CD4-positive, alpha-beta memory T cell (primary cell): ENCODE data around the gene SPATA16. TPM values are rescaled to one million over a fixed set of nuclear protein-coding genes. Genes with fewer than 3 reads are reported as not detected.

Source experiments
- CTCF ChIA-PET: fragments of 350-600 bp; sonication (Branson Sonifier 250); formaldehyde crosslinking; loops from one replicate; lab custom pipeline; 2021; ENCODE audit warnings: inconsistent platforms; ENCODE audit not compliant: partially characterized antibody; lab: Charles Lee
- POLR2A ChIA-PET: fragments of 350-600 bp; sonication (Branson Sonifier 250); formaldehyde crosslinking; loops from one replicate; lab custom pipeline; 2021; ENCODE audit not compliant: partially characterized antibody; lab: Charles Lee
- DNase-seq, 5 donors: peaks; one replicate each; pipeline versions ENCODE4 v3.0.0 to v3.0.0-alpha.2; 2020 to 2022; ENCODE audit warnings: mixed read lengths in 1 of 5
- H3K27ac ChIP-seq: one replicate; pipeline ENCODE4 v1.7.0; 2013; ENCODE audit warnings: low read depth, low read length
- H3K27me3 ChIP-seq: 2 replicates; pipeline ENCODE4 v1.7.0; 2013; ENCODE audit warnings: mild to moderate bottlenecking, low read length, moderate library complexity; ENCODE audit not compliant: insufficient read depth
- H3K36me3 ChIP-seq: 2 replicates; pipeline ENCODE4 v1.7.0; 2013; ENCODE audit warnings: mild to moderate bottlenecking, low read length, moderate library complexity; ENCODE audit not compliant: insufficient read depth
- H3K4me1 ChIP-seq: 2 replicates; pipeline ENCODE4 v1.7.0; 2013; ENCODE audit warnings: mild to moderate bottlenecking, low read length, moderate library complexity; ENCODE audit not compliant: insufficient read depth
- H3K4me3 ChIP-seq, 2 donors: one replicate each; pipeline ENCODE4 v1.7.0; 2013; ENCODE audit warnings: low read length in 2 of 2, mild to moderate bottlenecking in 1 of 2
- H3K9me3 ChIP-seq, 2 donors: one replicate each; pipeline ENCODE4 v1.7.0; 2013; ENCODE audit warnings: low read length in 2 of 2, control low read depth in 1 of 2; ENCODE audit not compliant: control insufficient read depth in 1 of 2
- H3K27ac Mint-ChIP-seq, 7 donors: one replicate each; pipeline ENCODE4 v1.8.0; 2020 to 2021; ENCODE audit warnings: mixed read lengths in 7 of 7, mild to moderate bottlenecking in 6 of 7, inconsistent platforms in 3 of 7, moderate library complexity in 3 of 7
- H3K27me3 Mint-ChIP-seq, 2 donors: one replicate each; pipeline ENCODE4 v1.8.0; 2020 to 2021; ENCODE audit warnings: mixed read lengths in 2 of 2
- H3K36me3 Mint-ChIP-seq, 2 donors: one replicate each; pipeline ENCODE4 v1.8.0; 2020 to 2021; ENCODE audit warnings: mixed read lengths in 2 of 2, inconsistent platforms in 1 of 2, mild to moderate bottlenecking in 1 of 2
- H3K4me1 Mint-ChIP-seq, 4 donors: one replicate each; pipeline ENCODE4 v1.8.0; 2020 to 2021; ENCODE audit warnings: mixed read lengths in 4 of 4, mild to moderate bottlenecking in 1 of 4
- H3K4me3 Mint-ChIP-seq, 8 donors: one replicate each; pipeline ENCODE4 v1.8.0; 2020 to 2021; ENCODE audit warnings: mixed read lengths in 8 of 8, mild to moderate bottlenecking in 7 of 8, moderate library complexity in 6 of 8, inconsistent platforms in 3 of 8
- H3K9me3 Mint-ChIP-seq, 8 donors: one replicate each; pipeline ENCODE4 v1.8.0; 2020 to 2021; ENCODE audit warnings: mixed read lengths in 8 of 8, mild to moderate bottlenecking in 5 of 8, inconsistent platforms in 3 of 8, moderate library complexity in 1 of 8
- intact Hi-C: fragments of 100-400 bp; cut with micrococcal nuclease; formaldehyde crosslinking; loops from one replicate; pipeline ENCODE4 v1.15.1; 2023
- polyA plus RNA-seq, 2 donors: library from polyadenylated mRNA; unstranded; fragments of 300-500 nt; fragmentation: Illumina TruSeq; gene quantifications; one replicate each; pipeline ENCODE4 v1.2.3, GENCODE V29; 2021
- total RNA-seq, 2 experiments: library from RNA; stranded (reverse); gene quantifications; one replicate each; pipeline ENCODE4 v1.2.3, GENCODE V29; 2021

Gene SPATA16
- total and polyA plus RNA-seq, 4 experiments from 2014 or later: not detected

GRCh38 chr3:173006006-173006405 lies 135.0 kb downstream of the SPATA16 start:
- H3K27ac ChIP-seq: no peak overlapping the region

GRCh38 chr3:173004681-173005080 lies 136.4 kb downstream of the SPATA16 start:
- Histone ChIP-seq H3K4me3 (no peak overlapping the region), H3K27ac (no peak overlapping the region), H3K27me3 (no peaks in the 10 kb centered on the region), H3K36me3 (no peaks in the 10 kb centered on the region), H3K9me3 (no peaks in the 10 kb centered on the region), H3K4me1 (no peaks in the 10 kb centered on the region)
- H3K36me3 Mint-ChIP-seq: no peaks in the 10 kb centered on the region
- POLR2A ChIA-PET: no interaction called here
- no peak overlapping the region for H3K27ac Mint-ChIP-seq
- CTCF ChIA-PET: no interaction called here
- H3K4me3 Mint-ChIP-seq: no peak overlapping the region
- H3K4me1 Mint-ChIP-seq: no peaks in the 10 kb centered on the region
- H3K27me3 Mint-ChIP-seq: no peaks in the 10 kb centered on the region
- DNase-seq: no peak
- H3K9me3 Mint-ChIP-seq: peaks cover 0 to 10% (median 2%) of the 10 kb centered on the region in 8 donors
- intact Hi-C loops: no loop called here

More at GRCh38 chr3:173006006-173006405, 135.0 kb downstream of the SPATA16 start:
- Histone ChIP-seq H3K27me3 (no peaks in the 10 kb centered on the region), H3K4me3 (no peak overlapping the region), H3K9me3 (no peaks in the 10 kb centered on the region), H3K4me1 (no peaks in the 10 kb centered on the region), H3K36me3 (no peaks in the 10 kb centered on the region)
- ChIA-PET CTCF (no interaction called here), POLR2A (no interaction called here)
- H3K4me1 Mint-ChIP-seq: no peaks in the 10 kb centered on the region
- no peak for DNase-seq
- no peaks in the 10 kb centered on the region for H3K36me3 Mint-ChIP-seq
- no peak overlapping the region for H3K27ac Mint-ChIP-seq
- no peaks in the 10 kb centered on the region for H3K27me3 Mint-ChIP-seq
- intact Hi-C loops: no loop called here
- no peak overlapping the region for H3K4me3 Mint-ChIP-seq
- H3K9me3 Mint-ChIP-seq: peaks cover 0 to 10% (median under 1%) of the 10 kb centered on the region in 8 donors

- Mint-ChIP-seq H3K27ac (no peak overlapping the region), H3K4me1 (no peaks in the 10 kb centered on the region), H3K4me3 (no peak overlapping the region), H3K27me3 (no peaks in the 10 kb centered on the region), H3K36me3 (no peaks in the 10 kb centered on the region), H3K9me3 (peaks cover 0 to 10% (median under 1%) of the 10 kb centered on the region in 8 donors)
- no peaks in the 10 kb centered on the region for H3K36me3 ChIP-seq
- H3K4me3 ChIP-seq: no peak overlapping the region
- CTCF ChIA-PET: no interaction called here
- intact Hi-C loops: no loop called here
- POLR2A ChIA-PET: no interaction called here
- no peaks in the 10 kb centered on the region for H3K9me3 ChIP-seq
- H3K4me1 ChIP-seq: no peaks in the 10 kb centered on the region
- H3K27ac ChIP-seq: no peak overlapping the region
- no peak for DNase-seq
- no peaks in the 10 kb centered on the region for H3K27me3 ChIP-seq
These were observed 137.1 kb downstream of the SPATA16 start for GRCh38 chr3:173003956-173004355.

- Mint-ChIP-seq H3K4me1 (no peaks in the 10 kb centered on the region), H3K4me3 (no peak overlapping the region), H3K9me3 (peaks cover 0 to 10% (median 0%) of the 10 kb centered on the region in 8 donors), H3K36me3 (no peaks in the 10 kb centered on the region), H3K27me3 (no peaks in the 10 kb centered on the region), H3K27ac (no peak overlapping the region)
- no peaks in the 10 kb centered on the region for H3K9me3 ChIP-seq
- no peaks in the 10 kb centered on the region for H3K36me3 ChIP-seq
- ChIA-PET POLR2A (no interaction called here), CTCF (no interaction called here)
- no peak overlapping the region for H3K4me3 ChIP-seq
- no peaks in the 10 kb centered on the region for H3K27me3 ChIP-seq
- H3K27ac ChIP-seq: no peak overlapping the region
- no peaks in the 10 kb centered on the region for H3K4me1 ChIP-seq
- DNase-seq: no peak
- intact Hi-C loops: no loop called here
These were observed 137.6 kb downstream of the SPATA16 start for GRCh38 chr3:173003471-173003870.

GRCh38 chr3:173001622-173002021 lies 139.4 kb downstream of the SPATA16 start:
- H3K27me3 ChIP-seq: no peaks in the 10 kb centered on the region
- no peaks in the 10 kb centered on the region for H3K36me3 Mint-ChIP-seq
- intact Hi-C loops: no loop called here
- H3K27me3 Mint-ChIP-seq: no peaks in the 10 kb centered on the region
- peaks cover 0 to 10% (median 0%) of the 10 kb centered on the region in 8 donors for H3K9me3 Mint-ChIP-seq
- no peak overlapping the region for H3K4me3 Mint-ChIP-seq
- no peaks in the 10 kb centered on the region for H3K4me1 ChIP-seq
- ChIA-PET POLR2A (no interaction called here), CTCF (no interaction called here)
- no peaks in the 10 kb centered on the region for H3K4me1 Mint-ChIP-seq
- no peak overlapping the region for H3K27ac Mint-ChIP-seq
- no peak overlapping the region for H3K4me3 ChIP-seq
- H3K9me3 ChIP-seq: no peaks in the 10 kb centered on the region
- no peaks in the 10 kb centered on the region for H3K36me3 ChIP-seq
- DNase-seq: no peak
- no peak overlapping the region for H3K27ac ChIP-seq

GRCh38 chr3:173000553-173000952 lies 140.5 kb downstream of the SPATA16 start:
- peaks cover 0 to 10% (median 0%) of the 10 kb centered on the region in 8 donors for H3K9me3 Mint-ChIP-seq
- H3K27me3 Mint-ChIP-seq: no peaks in the 10 kb centered on the region
- no peak overlapping the region for H3K4me3 ChIP-seq
- no peak for DNase-seq
- H3K4me3 Mint-ChIP-seq: no peak overlapping the region
- H3K27me3 ChIP-seq: no peaks in the 10 kb centered on the region
- H3K27ac ChIP-seq: no peak overlapping the region
- CTCF ChIA-PET: no interaction called here
- no peaks in the 10 kb centered on the region for H3K4me1 Mint-ChIP-seq
- H3K27ac Mint-ChIP-seq: no peak overlapping the region
- no peaks in the 10 kb centered on the region for H3K4me1 ChIP-seq
- no peaks in the 10 kb centered on the region for H3K36me3 ChIP-seq
- no peaks in the 10 kb centered on the region for H3K36me3 Mint-ChIP-seq
- POLR2A ChIA-PET: no interaction called here
- intact Hi-C loops: no loop called here
- H3K9me3 ChIP-seq: no peaks in the 10 kb centered on the region

GRCh38 chr3:172993412-172993811 lies 147.6 kb downstream of the SPATA16 start:
- H3K4me3 Mint-ChIP-seq: no peak overlapping the region
- Histone ChIP-seq H3K4me1 (no peaks in the 10 kb centered on the region), H3K27me3 (no peaks in the 10 kb centered on the region), H3K27ac (no peak overlapping the region), H3K4me3 (no peak overlapping the region), H3K9me3 (no peaks in the 10 kb centered on the region), H3K36me3 (no peaks in the 10 kb centered on the region)
- no peaks in the 10 kb centered on the region for H3K36me3 Mint-ChIP-seq
- ChIA-PET CTCF (no interaction called here), POLR2A (no interaction called here)
- peaks cover 0 to 3% (median 0%) of the 10 kb centered on the region in 8 donors for H3K9me3 Mint-ChIP-seq
- H3K27ac Mint-ChIP-seq: no peak overlapping the region
- no peaks in the 10 kb centered on the region for H3K4me1 Mint-ChIP-seq
- intact Hi-C loops: no loop called here
- no peak for DNase-seq
- no peaks in the 10 kb centered on the region for H3K27me3 Mint-ChIP-seq
